GM19455 (cell line): Measurements from ENCODE around the gene CRTC3.
"Not testable (repeated sequence)": the region's sequence is repeated elsewhere in the genome, so short reads cannot be mapped to it uniquely, and the experiment has no call there.

Source experiments
- ATAC-seq: cut with Tn5 transposase; IDR thresholded peaks from one replicate; pipeline ENCODE4 v1.9.1; 2021; ENCODE audit not compliant: unreplicated experiment

Gene CRTC3

GRCh38 chr15:90667073-90667754 lies 137.5 kb downstream of the CRTC3 start:
- ATAC-seq: no peak

GRCh38 chr15:90667755-90668345 lies 138.1 kb downstream of the CRTC3 start:
- ATAC-seq: not testable (repeated sequence)

GRCh38 chr15:90670631-90671030 lies 140.9 kb downstream of the CRTC3 start:
- not testable (repeated sequence) for ATAC-seq

- no peak for ATAC-seq
Observed at GRCh38 chr15:90671216-90671615, 141.5 kb downstream of the CRTC3 start.

- not testable (repeated sequence) for ATAC-seq
Observed at GRCh38 chr15:90673357-90673756, 143.6 kb downstream of the CRTC3 start.

GRCh38 chr15:90674476-90674875 lies 144.8 kb downstream of the CRTC3 start:
- ATAC-seq: no peak

GRCh38 chr15:90675464-90675863 lies 145.7 kb downstream of the CRTC3 start:
- ATAC-seq: no peak

GRCh38 chr15:90677807-90678790 lies 148.4 kb downstream of the CRTC3 start:
- ATAC-seq: no peak

GRCh38 chr15:90679959-90680358 lies 150.2 kb downstream of the CRTC3 start:
- ATAC-seq: no peak

- no peak for ATAC-seq
Observed at GRCh38 chr15:90680371-90680935, 150.7 kb downstream of the CRTC3 start.

- no peak for ATAC-seq
Observed at GRCh38 chr15:90681056-90681455, 151.3 kb downstream of the CRTC3 start.

GRCh38 chr15:90681480-90681879 lies 151.8 kb downstream of the CRTC3 start:
- no peak for ATAC-seq

- ATAC-seq: no peak
Observed at GRCh38 chr15:90683371-90683770, 153.6 kb downstream of the CRTC3 start.

- ATAC-seq: no peak
Observed at GRCh38 chr15:90683876-90684275, 154.2 kb downstream of the CRTC3 start.

- no peak for ATAC-seq
Observed at GRCh38 chr15:90684281-90684680, 154.6 kb downstream of the CRTC3 start.

GRCh38 chr15:90685591-90686434 lies 156.1 kb downstream of the CRTC3 start:
- ATAC-seq: peak; percentile 8

- ATAC-seq: peak; percentile 81
Observed at GRCh38 chr15:90686435-90687218, 156.9 kb downstream of the CRTC3 start.

GRCh38 chr15:90689326-90689961 lies 159.7 kb downstream of the CRTC3 start:
- not testable (repeated sequence) for ATAC-seq

- no peak for ATAC-seq
Observed at GRCh38 chr15:90690585-90690984, 160.9 kb downstream of the CRTC3 start.
